GM06990 (cell line): ENCODE results near the gene STYK1.

ENCODE experiments used
- DNase-seq: peaks from one replicate; pipeline ENCODE4 v3.0.0-alpha.2; 2011; ENCODE audit not compliant: insufficient read length; ENCODE audit errors: extremely low read depth
- H3K27me3 ChIP-seq: replicated peaks from 2 replicates; pipeline ENCODE4 v1.6.0; 2011; ENCODE audit warnings: low read length; ENCODE audit not compliant: control insufficient read depth, insufficient read depth
- H3K36me3 ChIP-seq: 2 replicates; pipeline ENCODE4 v1.5.1; 2011; ENCODE audit warnings: low read length; ENCODE audit not compliant: control insufficient read depth, insufficient read depth
- H3K4me3 ChIP-seq: replicated peaks from 2 replicates; pipeline ENCODE4 v1.5.1; 2011; ENCODE audit warnings: low read depth, mild to moderate bottlenecking, control low read depth, low read length
- CTCF ChIP-seq: IDR thresholded peaks from 2 replicates; pipeline ENCODE4 v1.5.1; 2011; ENCODE audit warnings: low read length, control low read depth, mild to moderate bottlenecking, inconsistent platforms; ENCODE audit not compliant: insufficient read depth, poor library complexity, severe bottlenecking

The STYK1 gene

GRCh38 chr12:10672231-10672868, 1.5 kb downstream of the STYK1 start:
- no peak overlapping the region for H3K4me3 ChIP-seq
- no peaks in the 10 kb centered on the region for H3K36me3 ChIP-seq
- no peak for TF ChIP-seq CTCF
- no peaks in the 10 kb centered on the region for H3K27me3 ChIP-seq
- DNase-seq: no peak

GRCh38 chr12:10669533-10669932, 4.3 kb downstream of the STYK1 start:
- H3K36me3 ChIP-seq: no peaks in the 10 kb centered on the region
- no peak for DNase-seq
- no peaks in the 10 kb centered on the region for H3K27me3 ChIP-seq
- TF ChIP-seq CTCF: no peak
- H3K4me3 ChIP-seq: no peak overlapping the region

GRCh38 chr12:10668526-10668925, 5.3 kb downstream of the STYK1 start:
- Histone ChIP-seq H3K36me3 (no peaks in the 10 kb centered on the region), H3K4me3 (no peak overlapping the region), H3K27me3 (no peaks in the 10 kb centered on the region)
- no peak for TF ChIP-seq CTCF
- no peak for DNase-seq

GRCh38 chr12:10667581-10667980, 6.3 kb downstream of the STYK1 start:
- Histone ChIP-seq H3K36me3 (no peaks in the 10 kb centered on the region), H3K27me3 (no peaks in the 10 kb centered on the region), H3K4me3 (no peak overlapping the region)
- no peak for TF ChIP-seq CTCF
- DNase-seq: no peak

- Histone ChIP-seq H3K4me3 (no peak overlapping the region), H3K27me3 (no peaks in the 10 kb centered on the region), H3K36me3 (no peaks in the 10 kb centered on the region)
- TF ChIP-seq CTCF: no peak
- no peak for DNase-seq
Measured at GRCh38 chr12:10664499-10664898, 9.4 kb downstream of the STYK1 start.

GRCh38 chr12:10663869-10664268, 10.0 kb downstream of the STYK1 start:
- H3K36me3 ChIP-seq: no peaks in the 10 kb centered on the region
- H3K27me3 ChIP-seq: no peaks in the 10 kb centered on the region
- TF ChIP-seq CTCF: no peak
- no peak for DNase-seq
- H3K4me3 ChIP-seq: no peak overlapping the region
